Measurements from ENCODE around the gene URB2. TPM values are rescaled to one million over a fixed set of nuclear protein-coding genes. Genes with fewer than 3 reads are reported as not detected.

Gene URB2
- total RNA-seq, 1 experiment from 2014 or later = 20.4 TPM

GRCh38 chr1:229631148-229631547, 5.1 kb downstream of the URB2 start:
- ChIA-PET POLR2A (no interaction called here), CTCF (no interaction called here), RAD21 (ENCODE audit: low non-redundant PET in 1 of 2, low total read pairs in 2 of 2, uncharacterized antibody in 2 of 2, unreplicated experiment in 2 of 2) (no interaction called here)
- no peak overlapping the region for H3K9ac ChIP-seq (ENCODE audit: low read length)
- peaks cover 3 to 6% of the 10 kb centered on the region in 2 experiments; a peak in 3 of 4 replicates for H3K4me1 ChIP-seq (ENCODE audit: control insufficient read depth in 1 of 2, insufficient read depth in 2 of 2, low read length in 2 of 2)
- H3K9me3 ChIP-seq (ENCODE audit: control insufficient read depth in 1 of 2, insufficient read depth in 1 of 2, low read depth in 1 of 2, low read length in 2 of 2) = no peaks in the 10 kb centered on the region
- H3K27ac ChIP-seq (ENCODE audit: low read depth, low read length) = no peak overlapping the region
- no peaks in the 10 kb centered on the region for H3K9me2 ChIP-seq (ENCODE audit: insufficient read depth)
- H3K4me2 ChIP-seq (ENCODE audit: low read length) = no peak overlapping the region
- BruUV-seq (replicated peaks) = no TSS peak
- no peaks in the 10 kb centered on the region for H3K27me3 ChIP-seq (ENCODE audit: insufficient read depth, low read length)
- H3K79me2 ChIP-seq (ENCODE audit: insufficient read depth, low read length) = peaks cover 94% of the 10 kb centered on the region
- H2AFZ ChIP-seq (ENCODE audit: low read depth, low read length, poor library complexity, severe bottlenecking) = no peak overlapping the region
- ATAC-seq (no peak), DNase-seq (ENCODE audit: low read depth, low spot score) (no peak)
- no peak overlapping the region for H3K4me3 ChIP-seq (replicated peaks in 1 of 2; ENCODE audit: low read depth in 1 of 2, low read length in 2 of 2)
- no peak for TF ChIP-seq ATF3 (IDR thresholded peaks at IDR 0.05)
- TF ChIP-seq, protein P1, sequence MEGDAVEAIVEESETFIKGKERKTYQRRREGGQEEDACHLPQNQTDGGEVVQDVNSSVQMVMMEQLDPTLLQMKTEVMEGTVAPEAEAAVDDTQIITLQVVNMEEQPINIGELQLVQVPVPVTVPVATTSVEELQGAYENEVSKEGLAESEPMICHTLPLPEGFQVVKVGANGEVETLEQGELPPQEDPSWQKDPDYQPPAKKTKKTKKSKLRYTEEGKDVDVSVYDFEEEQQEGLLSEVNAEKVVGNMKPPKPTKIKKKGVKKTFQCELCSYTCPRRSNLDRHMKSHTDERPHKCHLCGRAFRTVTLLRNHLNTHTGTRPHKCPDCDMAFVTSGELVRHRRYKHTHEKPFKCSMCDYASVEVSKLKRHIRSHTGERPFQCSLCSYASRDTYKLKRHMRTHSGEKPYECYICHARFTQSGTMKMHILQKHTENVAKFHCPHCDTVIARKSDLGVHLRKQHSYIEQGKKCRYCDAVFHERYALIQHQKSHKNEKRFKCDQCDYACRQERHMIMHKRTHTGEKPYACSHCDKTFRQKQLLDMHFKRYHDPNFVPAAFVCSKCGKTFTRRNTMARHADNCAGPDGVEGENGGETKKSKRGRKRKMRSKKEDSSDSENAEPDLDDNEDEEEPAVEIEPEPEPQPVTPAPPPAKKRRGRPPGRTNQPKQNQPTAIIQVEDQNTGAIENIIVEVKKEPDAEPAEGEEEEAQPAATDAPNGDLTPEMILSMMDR (IDR thresholded peaks at IDR 0.05 in 2 of 3, conservative IDR thresholded peaks at IDR 0.05 in 1 of 3; ENCODE audit: borderline replicate concordance in 1 of 3, insufficient read depth in 1 of 3, low read depth in 2 of 3, low read length in 2 of 3) = no peak
- TF ChIP-seq TCF7L2 (IDR thresholded peaks at IDR 0.05; ENCODE audit: borderline replicate concordance, extremely low read depth, insufficient read depth, insufficient read length) = no peak
- TF ChIP-seq RAD21 (IDR thresholded peaks at IDR 0.05; ENCODE audit: low read depth) = no peak
- TF ChIP-seq CBX3 (IDR thresholded peaks at IDR 0.05; ENCODE audit: low read depth) = no peak
- TF ChIP-seq FOSL1 (IDR thresholded peaks at IDR 0.05; ENCODE audit: low read depth) = no peak
- no peak for TF ChIP-seq SIN3A (IDR thresholded peaks at IDR 0.05; ENCODE audit: low read depth)
- no peak for TF ChIP-seq SP1 (IDR thresholded peaks at IDR 0.05; ENCODE audit: low read depth)
- no peak for TF ChIP-seq ZBTB33 (IDR thresholded peaks at IDR 0.05; ENCODE audit: extremely low read depth, insufficient replicate concordance, low read length)
- no peak for TF ChIP-seq JUND (IDR thresholded peaks at IDR 0.05)
- no peak for TF ChIP-seq SRF (IDR thresholded peaks at IDR 0.05; ENCODE audit: low read depth)
- no peak for TF ChIP-seq POLR2AphosphoS5 (IDR thresholded peaks at IDR 0.05; ENCODE audit: low read depth, low read length)
- no peak for TF ChIP-seq EZH2 (IDR thresholded peaks at IDR 0.05)
- TF ChIP-seq YY1 (IDR thresholded peaks at IDR 0.05; ENCODE audit: extremely low read depth, insufficient replicate concordance, low read depth, low read length) = no peak
- H4K20me1 ChIP-seq (ENCODE audit: insufficient read depth) = peaks cover 3% of the 10 kb centered on the region; the same call in 1 of the 2 replicates
- peaks cover 14 to 25% of the 10 kb centered on the region in 2 experiments; a peak in 3 of 4 replicates for H3K36me3 ChIP-seq (ENCODE audit: control insufficient read depth in 1 of 2, insufficient read depth in 2 of 2, low read length in 2 of 2)
- intact Hi-C loops (cut with micrococcal nuclease) = no loop called here
